ENCODE results near the gene EHBP1L1. TPM values are rescaled to one million over a fixed set of nuclear protein-coding genes. Genes with fewer than 3 reads are reported as not detected.

Gene EHBP1L1
- total and polyA plus RNA-seq, 12 donors = 30.8 to 113 (median 53.9) TPM

GRCh38 chr11:65571420-65571819, 4.4 kb upstream of the EHBP1L1 start:
- ATAC-seq = no peak
- DNase-seq = no peak
- intact Hi-C loops (cut with DNase I) = loop anchor here in 5 of 10 donors (2.0 to 5.0 kb wide), 5 partner anchors 31 to 346 kb away; partner anchors contain the start of genes MAP3K11 (in 2 of the 5), C11orf68 (in 1 of the 5) and DRAP1 (in 1 of the 5)

GRCh38 chr11:65571940-65572339, 3.9 kb upstream of the EHBP1L1 start:
- no peaks in the 10 kb centered on the region for H3K27me3 ChIP-seq
- no peak for DNase-seq
- no peak for ATAC-seq
- peaks cover 0 to 13% (median 0%) of the 10 kb centered on the region in 9 donors for H3K36me3 ChIP-seq
- WGBS, 2 donors = 9 to 10% methylated on average over 11 of the region's 11 CpGs
- intact Hi-C loops (cut with DNase I) = loop anchor here in 7 of 10 donors (2.0 to 5.0 kb wide), 5 partner anchors 31 to 345 kb away; partner anchors contain the start of genes MAP3K11 (in 2 of the 7), C11orf68 (in 1 of the 7) and DRAP1 (in 1 of the 7)
- H3K9me3 ChIP-seq = no peaks in the 10 kb centered on the region
- peak overlapping the region; percentile 89 to 100 (median 96) for H3K27ac ChIP-seq
- peak overlapping the region in 9 of 10 donors; percentile 56 to 98 (median 88) for H3K4me3 ChIP-seq
- TF ChIP-seq CTCF (IDR thresholded peaks at IDR 0.05) = peak in 4 of 9 donors; percentile 20 to 39 (median 33)
- peaks cover 24 to 76% (median 70%) of the 10 kb centered on the region in 9 donors for H3K4me1 ChIP-seq

More at GRCh38 chr11:65571420-65571819, 4.4 kb upstream of the EHBP1L1 start:
- H3K27ac ChIP-seq = peak overlapping the region in 7 of 10 donors; percentile 92 to 100 (median 96)
- H3K4me1 ChIP-seq = peaks cover 24 to 72% (median 65%) of the 10 kb centered on the region in 9 donors
- no peak for TF ChIP-seq CTCF (IDR thresholded peaks at IDR 0.05)
- H3K27me3 ChIP-seq = no peaks in the 10 kb centered on the region
- 65 to 76% methylated on average over 9 of the region's 9 CpGs for WGBS, 2 donors
- H3K9me3 ChIP-seq = no peaks in the 10 kb centered on the region
- H3K36me3 ChIP-seq = peaks cover 0 to 16% (median 0%) of the 10 kb centered on the region in 9 donors
- peak overlapping the region in 8 of 10 donors; percentile 76 to 98 (median 86) for H3K4me3 ChIP-seq

GRCh38 chr11:65572356-65573051, 3.3 kb upstream of the EHBP1L1 start, which contains the start of gene FAM89B:
Gene FAM89B (plus strand): TSS chr11:65572538. CDS start chr11:65572670, 132 bp downstream.
- ATAC-seq (peak in 7 of 8 donors; percentile 7 to 27 (median 18)), DNase-seq (peak; percentile 94 to 95)
- intact Hi-C loops (cut with DNase I) = loop anchor here in 6 of 10 donors (2.0 to 5.0 kb wide), 5 partner anchors 32 to 345 kb away; partner anchors contain the start of genes MAP3K11 (in 2 of the 6), C11orf68 (in 1 of the 6) and DRAP1 (in 1 of the 6)

More at GRCh38 chr11:65572356-65573051, 3.3 kb upstream of the EHBP1L1 start, which contains the start of gene FAM89B:
- H3K27ac ChIP-seq = peak within 1 kb of the TSS; percentile 89 to 100 (median 96)
- WGBS, 2 donors = 0% methylated on average over 55 to 86 of the region's 86 CpGs
- peaks cover 29 to 80% (median 76%) of the 10 kb centered on the region in 9 donors for H3K4me1 ChIP-seq
- H3K36me3 ChIP-seq = peaks cover 0 to 13% (median 0%) of the 10 kb centered on the region in 9 donors
- H3K4me3 ChIP-seq = peak within 1 kb of the TSS; percentile 19 to 98 (median 84)
- no peaks in the 10 kb centered on the region for H3K9me3 ChIP-seq
- no peak for TF ChIP-seq CTCF (IDR thresholded peaks at IDR 0.05)
- H3K27me3 ChIP-seq = no peaks in the 10 kb centered on the region
